Thyroid gland (tissue), 4 donors: Measurements from ENCODE around the gene PDE4A.

ENCODE experiments used
- CTCF ChIP-seq, 6 experiments: fragments of 200-600 bp in 3 of 6; fragments of 450-650 bp in 3 of 6; sonication (generic) in 3 of 6; IDR thresholded peaks; one replicate each; pipeline ENCODE4 v1.5.1; 2016 to 2019; ENCODE audit warnings: antibody characterized with exemption in 6 of 6, mild to moderate bottlenecking in 2 of 6, inconsistent platforms in 1 of 6, moderate library complexity in 1 of 6
- POLR2A ChIP-seq, 2 donors: fragments of 450-650 bp; IDR thresholded peaks; one replicate each; pipeline ENCODE4 v1.6.1; 2017; ENCODE audit warnings: antibody characterized with exemption in 2 of 2, mild to moderate bottlenecking in 2 of 2, moderate library complexity in 1 of 2

DNA sequence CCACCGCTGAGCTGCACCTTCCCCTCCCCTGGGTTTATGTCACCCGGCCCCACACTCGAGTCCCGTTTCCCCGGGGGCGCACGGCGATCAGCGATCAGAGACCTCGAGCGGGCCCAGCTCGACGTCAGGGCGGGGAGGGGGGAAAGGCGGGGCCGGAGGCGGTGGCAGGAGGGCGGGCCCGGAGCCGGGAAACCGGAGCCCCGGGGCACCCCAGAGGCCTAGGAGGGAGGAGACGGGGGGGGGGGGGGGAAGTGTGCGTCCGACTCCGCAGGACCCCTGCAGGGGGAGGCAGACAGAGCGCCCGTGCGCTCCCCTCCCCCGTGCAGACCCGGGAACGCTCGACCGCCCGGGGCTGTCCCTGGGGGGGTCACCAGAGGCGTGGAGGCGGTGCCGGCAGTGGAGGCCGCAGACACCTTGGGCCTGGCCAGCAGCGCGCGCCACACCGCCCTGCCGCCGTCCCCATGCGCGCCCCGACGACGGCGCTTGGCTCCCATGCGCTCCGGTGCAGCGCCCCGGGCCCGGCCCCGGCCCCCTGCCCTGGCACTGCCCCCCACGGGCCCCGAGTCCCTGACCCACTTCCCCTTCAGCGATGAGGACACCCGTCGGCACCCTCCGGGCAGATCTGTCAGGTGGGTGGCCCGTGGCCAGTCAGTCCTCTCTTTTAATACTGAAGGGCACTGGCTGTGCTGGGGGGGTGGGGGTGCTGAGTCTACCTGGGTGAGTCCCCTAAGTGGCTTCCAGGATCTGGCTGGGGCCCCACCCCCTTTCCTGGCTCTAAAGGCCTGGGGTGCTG, 11.8 kb downstream of the PDE4A start:
- TF ChIP-seq CTCF (IDR thresholded peaks at IDR 0.05): no peak
- peak in 1 of 2 donors; percentile 9 for TF ChIP-seq POLR2A (IDR thresholded peaks at IDR 0.05)
